ENCODE measurements around the gene TIMM44.

Gene TIMM44

GRCh38 chr19:7985481-7985911 lies 42.0 kb upstream of the TIMM44 start:
- no peak for TF ChIP-seq CTCF (IDR thresholded peaks at IDR 0.05; ENCODE audit: low read depth, low read length)
- H3K4me3 ChIP-seq (ENCODE audit: low read depth, low read length): no peak overlapping the region

- no peak for TF ChIP-seq CTCF (IDR thresholded peaks at IDR 0.05; ENCODE audit: low read depth, low read length)
- no peak overlapping the region for H3K4me3 ChIP-seq (ENCODE audit: low read depth, low read length)
Measured at GRCh38 chr19:7983995-7984837, 40.8 kb upstream of the TIMM44 start.

GRCh38 chr19:7983286-7983950 lies 40.0 kb upstream of the TIMM44 start:
- H3K4me3 ChIP-seq (ENCODE audit: low read depth, low read length): no peak overlapping the region
- no peak for TF ChIP-seq CTCF (IDR thresholded peaks at IDR 0.05; ENCODE audit: low read depth, low read length)

GRCh38 chr19:7982651-7983099 lies 39.2 kb upstream of the TIMM44 start:
- TF ChIP-seq CTCF (IDR thresholded peaks at IDR 0.05; ENCODE audit: low read depth, low read length): no peak
- H3K4me3 ChIP-seq (ENCODE audit: low read depth, low read length): no peak overlapping the region

- no peak for TF ChIP-seq CTCF (IDR thresholded peaks at IDR 0.05; ENCODE audit: low read depth, low read length)
- no peak overlapping the region for H3K4me3 ChIP-seq (ENCODE audit: low read depth, low read length)
Measured at GRCh38 chr19:7982103-7982502, 38.6 kb upstream of the TIMM44 start.

GRCh38 chr19:7981661-7982060 lies 38.2 kb upstream of the TIMM44 start:
- no peak for TF ChIP-seq CTCF (IDR thresholded peaks at IDR 0.05; ENCODE audit: low read depth, low read length)
- H3K4me3 ChIP-seq (ENCODE audit: low read depth, low read length): no peak overlapping the region

- TF ChIP-seq CTCF (IDR thresholded peaks at IDR 0.05; ENCODE audit: low read depth, low read length): no peak
Measured at GRCh38 chr19:7981199-7981598, 37.7 kb upstream of the TIMM44 start.

More at GRCh38 chr19:7981199-7981598, 37.7 kb upstream of the TIMM44 start:
- no peak overlapping the region for H3K4me3 ChIP-seq (ENCODE audit: low read depth, low read length)

All from WI38 (cell line).